ENCODE measurements around the gene CSNK1G3.
"Not testable (repeated sequence)": the region's sequence is repeated elsewhere in the genome, so short reads cannot be mapped to it uniquely, and the experiment has no call there.

The CSNK1G3 gene

GRCh38 chr5:123561230-123561629 is 49.3 kb downstream of the CSNK1G3 start:
- DNase-seq = no peak

DNA sequence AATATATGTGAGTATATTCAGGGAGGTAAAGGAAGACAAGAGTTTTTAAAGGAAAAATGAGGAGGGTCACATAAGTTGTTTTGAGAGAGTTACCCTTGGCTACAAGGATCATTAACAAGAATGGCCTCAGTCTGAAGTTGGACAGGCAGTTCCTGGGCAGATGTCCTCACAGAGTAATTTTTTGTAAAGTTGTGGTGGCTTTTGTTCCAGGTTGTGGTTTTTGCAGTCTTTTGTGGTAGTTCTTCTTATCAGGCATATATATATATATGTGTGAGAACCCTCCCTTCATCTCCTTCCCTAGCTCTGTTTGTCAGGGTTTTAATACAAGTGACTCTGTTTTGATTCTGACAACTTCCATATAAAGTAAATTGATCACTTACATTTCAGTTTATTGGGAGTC is 60.0 kb downstream of the CSNK1G3 start:
- DNase-seq = no peak

- DNase-seq = no peak
Observed at GRCh38 chr5:123578390-123578789, 66.4 kb downstream of the CSNK1G3 start.

DNA sequence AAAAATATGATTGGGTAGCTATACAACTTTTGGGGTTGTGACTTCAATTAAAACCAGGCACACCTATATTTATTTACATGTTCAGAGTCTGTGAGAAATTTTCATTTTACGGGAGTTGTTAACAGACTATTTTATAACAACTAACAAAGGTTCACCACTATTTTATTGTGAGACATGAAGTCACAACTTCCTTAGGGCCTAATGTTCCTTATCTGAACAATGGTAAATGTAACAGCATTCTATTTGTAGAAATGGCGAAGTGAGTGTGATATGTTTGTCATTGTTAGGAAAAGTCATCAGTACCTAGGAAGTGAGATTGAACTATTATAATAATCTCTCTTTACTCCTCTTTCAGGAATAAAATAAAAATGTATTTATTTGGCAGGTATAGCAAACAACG is 67.4 kb downstream of the CSNK1G3 start:
- no peak for DNase-seq

DNA sequence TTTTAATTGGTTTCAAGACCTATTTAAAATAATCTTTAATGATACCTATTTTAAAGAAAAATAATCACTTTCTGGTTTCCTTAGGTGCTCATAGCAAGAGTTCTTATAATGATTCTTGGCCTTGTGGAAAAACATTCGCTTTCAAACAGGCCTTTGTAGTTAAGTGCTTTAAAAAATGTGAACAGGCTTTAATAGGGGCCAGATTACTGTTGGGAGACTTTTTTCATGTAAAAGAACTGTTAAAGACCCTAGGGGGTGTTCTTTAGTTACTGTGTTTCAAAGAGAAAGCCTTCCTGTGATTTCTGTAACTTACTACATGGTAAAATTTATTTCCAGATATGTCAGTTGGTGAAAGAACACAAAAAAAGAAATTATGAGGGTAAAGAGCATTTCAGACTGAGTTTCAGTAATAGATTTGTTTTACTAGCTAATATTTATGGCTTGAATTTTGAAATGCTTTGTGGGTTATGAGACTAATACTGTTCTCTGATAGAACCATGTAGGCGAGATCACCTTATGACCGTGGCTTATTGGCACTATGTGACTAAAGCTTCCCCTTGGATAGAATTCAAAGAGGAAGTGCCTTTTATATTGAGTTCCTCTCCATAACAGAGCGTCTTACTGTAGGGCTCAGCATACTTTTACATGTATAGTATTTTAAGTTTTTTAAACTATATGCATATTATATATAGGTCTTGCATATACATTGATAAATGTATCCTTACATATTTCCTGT is 70.7 kb downstream of the CSNK1G3 start:
- DNase-seq = no peak

DNA sequence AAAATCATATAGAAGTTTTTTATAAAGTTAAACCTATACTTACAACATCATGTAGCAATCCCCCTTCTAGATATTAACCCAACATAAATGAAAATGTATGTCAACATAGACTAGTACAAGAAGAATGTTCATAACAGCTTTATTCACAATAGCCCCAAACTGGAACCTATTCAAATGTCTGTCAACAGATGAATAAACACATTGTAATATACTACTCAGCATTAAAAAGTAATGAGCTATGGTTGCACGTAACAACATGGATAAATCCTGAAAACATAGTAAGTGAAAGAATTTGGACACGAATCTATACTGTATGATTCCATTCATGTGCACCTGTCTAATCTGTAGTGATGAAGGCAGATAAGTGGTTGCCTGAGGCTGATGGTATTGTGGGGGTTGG is 73.9 kb downstream of the CSNK1G3 start:
- no peak for DNase-seq

GRCh38 chr5:123594434-123594833 is 82.5 kb downstream of the CSNK1G3 start:
- DNase-seq = no peak

- no peak for DNase-seq
Observed at GRCh38 chr5:123597018-123597417, 85.0 kb downstream of the CSNK1G3 start.

- no peak for DNase-seq
Observed at GRCh38 chr5:123598028-123598689, 86.2 kb downstream of the CSNK1G3 start.

DNA sequence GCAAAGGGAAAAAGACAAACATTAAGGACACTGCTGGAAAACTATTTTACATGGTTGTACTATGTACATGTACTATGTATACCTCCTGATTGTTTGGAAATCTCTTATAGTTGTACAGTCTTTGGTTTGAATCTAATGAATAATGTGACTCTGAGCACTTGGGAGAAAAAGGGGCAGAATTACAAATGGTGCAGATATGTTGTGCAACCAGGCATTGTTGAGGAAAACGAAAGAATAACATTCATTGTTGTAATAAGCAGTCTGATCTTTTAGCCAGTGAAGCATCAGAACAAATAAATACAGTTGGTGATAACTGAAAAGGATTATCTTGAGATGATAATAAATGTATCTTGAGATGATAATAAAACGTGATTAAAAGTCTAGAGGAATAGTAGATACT is 87.2 kb downstream of the CSNK1G3 start:
- DNase-seq = no peak

GRCh38 chr5:123601610-123602009 is 89.6 kb downstream of the CSNK1G3 start:
- no peak for DNase-seq

DNA sequence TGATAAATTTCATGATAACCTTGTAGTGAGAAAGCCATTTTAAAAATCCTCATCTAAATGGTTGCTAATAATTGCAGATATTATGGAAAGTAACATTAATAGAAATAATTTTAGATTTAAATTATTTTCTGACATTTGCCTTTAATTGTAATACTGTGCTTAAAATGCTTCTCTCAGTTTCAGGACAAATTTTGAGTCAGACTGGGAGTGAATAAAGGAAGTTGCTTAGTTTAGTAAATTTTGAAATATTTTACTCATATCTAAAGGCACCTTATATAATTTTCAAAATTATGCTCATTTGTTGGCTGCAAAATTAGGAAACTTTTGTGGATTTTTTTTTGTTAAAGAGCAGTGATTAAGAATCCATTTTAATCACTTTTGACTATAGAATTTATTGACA is 93.8 kb downstream of the CSNK1G3 start:
- no peak for DNase-seq

- DNase-seq = no peak
Observed at GRCh38 chr5:123610209-123610608, 98.2 kb downstream of the CSNK1G3 start.

DNA sequence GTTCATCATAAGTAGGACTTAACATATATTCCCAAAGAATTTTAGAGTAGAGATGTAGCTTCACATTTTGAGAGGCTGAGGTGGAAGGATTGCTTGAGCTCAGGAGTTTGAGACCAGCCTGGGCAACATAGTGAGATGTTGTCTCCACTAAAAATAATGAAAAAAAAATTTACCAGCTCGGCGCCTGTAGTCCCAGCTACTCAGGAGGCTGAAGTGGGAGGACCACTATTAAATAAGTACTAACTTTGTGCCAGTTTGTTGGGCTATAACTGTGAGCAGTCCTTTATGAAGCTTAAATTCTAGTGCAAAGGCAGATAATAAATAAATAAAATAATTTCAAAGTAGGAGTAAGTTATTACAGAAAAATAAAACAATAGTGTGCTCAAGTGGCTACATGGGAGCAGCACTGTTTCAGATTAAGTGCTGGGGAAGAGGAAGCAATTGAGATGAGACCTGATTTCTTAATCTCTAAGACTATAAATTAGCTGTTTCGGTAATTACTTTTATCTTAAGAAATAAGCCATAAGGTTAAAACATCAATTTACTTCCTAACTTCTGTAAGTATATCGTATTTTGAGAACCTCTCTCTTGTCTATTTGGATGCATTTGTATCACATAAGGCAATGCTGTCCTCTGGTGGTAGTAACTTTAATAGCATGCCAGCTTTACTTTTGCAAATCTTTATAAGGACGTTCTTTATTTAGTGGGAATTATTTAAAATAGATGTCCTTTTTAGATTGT is 98.9 kb downstream of the CSNK1G3 start:
- DNase-seq = peak; percentile 11 to 70

GRCh38 chr5:123611406-123611709 is 99.4 kb downstream of the CSNK1G3 start:
- DNase-seq = no peak

DNA sequence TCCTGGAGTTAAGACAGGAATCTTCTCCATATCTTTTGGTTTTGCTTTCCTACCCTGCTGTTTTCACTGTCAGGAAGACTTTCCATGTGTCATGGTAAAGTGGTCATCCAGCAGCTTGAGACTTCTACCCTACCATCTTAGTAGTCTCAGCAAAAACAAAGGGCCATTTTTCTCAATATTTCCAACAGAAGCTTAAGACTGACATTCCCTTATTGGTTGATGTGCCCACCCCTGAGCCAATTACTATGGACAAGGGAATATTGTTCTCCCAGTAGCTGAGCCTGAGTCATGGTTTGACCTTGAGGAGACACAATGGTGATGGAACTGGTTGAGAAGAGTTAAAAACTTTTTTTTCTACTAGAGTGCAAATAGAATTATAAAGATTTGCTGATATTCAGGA is 105.6 kb downstream of the CSNK1G3 start:
- DNase-seq = no peak

- DNase-seq = no peak
Observed at GRCh38 chr5:123626051-123626450, 114.1 kb downstream of the CSNK1G3 start.

- no peak for DNase-seq
Observed at GRCh38 chr5:123628860-123629544, 117.0 kb downstream of the CSNK1G3 start.

- DNase-seq = no peak
Observed at GRCh38 chr5:123636006-123636405, 124.0 kb downstream of the CSNK1G3 start.

DNA sequence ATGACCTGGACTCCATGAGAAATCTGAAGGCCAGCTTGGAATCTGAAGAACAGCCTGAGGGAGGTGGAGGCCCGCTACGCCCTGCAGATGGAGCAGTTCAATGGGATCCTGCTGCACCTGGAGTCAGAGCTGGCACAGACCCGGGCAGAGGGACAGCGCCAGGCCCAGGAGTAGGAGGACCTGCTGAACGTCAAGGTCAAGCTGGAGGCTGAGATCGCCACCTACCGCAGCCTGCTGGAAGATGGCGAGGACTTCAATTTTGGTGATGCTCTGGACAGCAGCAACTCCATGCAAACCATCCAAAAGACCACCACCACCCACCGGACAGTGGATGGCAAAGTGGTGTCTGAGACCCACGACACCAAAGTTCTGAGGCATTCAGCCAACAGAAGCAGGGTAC is 125.1 kb downstream of the CSNK1G3 start:
- not testable (repeated sequence) for DNase-seq

- DNase-seq = no peak
Observed at GRCh38 chr5:123639244-123639643, 127.3 kb downstream of the CSNK1G3 start.

- no peak for DNase-seq
Observed at GRCh38 chr5:123645024-123645603, 133.1 kb downstream of the CSNK1G3 start.

GRCh38 chr5:123647066-123647465 is 135.1 kb downstream of the CSNK1G3 start:
- DNase-seq = no peak

All from CD4-positive, alpha-beta T cell treated with Interferon alpha-2 for 1 hour (primary cell).